NK-92 (cell line): ENCODE results near the gene PTPRM.

Experiments used
- DNase-seq: peaks from one replicate; lab custom pipeline; 2025; ENCODE audit not compliant: unreplicated experiment; lab: John Stamatoyannopoulos, UW

The PTPRM gene

DNA sequence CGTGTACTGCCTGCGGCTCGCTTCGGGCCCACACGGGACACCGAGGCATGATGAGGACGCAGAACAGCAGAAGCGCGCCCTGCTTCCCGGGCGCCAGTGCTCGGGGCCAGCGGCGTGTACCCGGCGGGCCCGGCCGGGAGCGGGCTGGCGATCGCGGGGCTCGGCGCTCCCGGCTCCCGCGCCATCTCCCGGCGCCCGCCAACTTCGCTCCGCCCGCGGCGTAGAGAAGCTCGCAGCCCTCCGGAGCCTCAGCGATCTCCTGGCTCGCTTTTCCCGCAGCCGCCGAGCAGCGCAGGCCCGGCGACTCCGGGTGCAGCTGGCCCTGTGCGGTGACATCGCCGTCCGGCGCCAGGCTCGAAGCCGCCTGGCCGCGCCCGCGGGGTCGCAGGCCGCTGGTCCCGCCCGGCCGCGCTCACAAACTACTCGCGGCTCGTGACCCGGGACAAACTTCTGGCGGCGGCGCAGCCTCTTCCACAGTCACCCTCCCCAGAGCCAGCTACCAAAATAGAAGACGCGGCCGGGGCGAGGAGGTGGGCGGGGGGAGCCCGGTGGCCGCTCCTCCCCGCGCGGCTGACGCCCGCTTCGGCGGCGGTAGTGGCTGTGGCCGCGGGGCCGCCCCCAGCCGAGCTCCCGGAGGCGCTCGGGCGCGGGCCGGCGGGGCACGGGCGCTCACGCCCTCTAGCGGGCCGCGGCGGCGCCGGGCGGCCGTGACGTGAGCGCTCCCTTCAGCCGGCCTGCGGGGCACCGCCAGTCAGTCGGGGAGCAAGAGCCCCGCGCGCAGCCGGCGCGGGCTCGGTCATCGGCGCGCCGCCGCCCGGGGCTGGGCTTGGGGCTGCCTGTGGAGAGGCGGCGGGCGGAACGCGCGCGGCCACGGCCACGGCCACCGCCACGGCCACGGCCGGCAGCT is at the start of gene PTPRM:
Gene PTPRM, plus strand, starts transcription at position 750 of the 907 bp plus-strand sequence. CDS start 503 bp downstream, outside the sequence.
- DNase-seq = no peak

DNA sequence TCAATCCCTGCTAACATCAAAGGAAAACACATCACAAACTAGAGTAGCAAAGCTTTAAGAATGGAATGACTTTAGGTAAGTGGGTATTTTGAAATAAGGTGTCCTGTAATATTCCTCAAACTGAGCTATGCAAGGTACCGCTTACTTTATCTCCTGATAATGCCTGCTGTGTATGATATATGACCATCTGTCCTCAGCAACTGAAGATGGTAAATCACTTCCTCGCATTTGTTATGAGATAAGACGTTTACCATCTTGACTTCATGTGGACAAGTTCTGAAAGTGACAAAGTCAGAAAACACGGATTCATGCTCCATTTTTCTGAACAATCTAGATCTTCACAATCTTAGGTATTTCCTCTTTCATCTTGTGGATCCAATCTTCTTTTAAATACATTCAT is 49.3 kb upstream of the PTPRM start:
- no peak for DNase-seq

DNA sequence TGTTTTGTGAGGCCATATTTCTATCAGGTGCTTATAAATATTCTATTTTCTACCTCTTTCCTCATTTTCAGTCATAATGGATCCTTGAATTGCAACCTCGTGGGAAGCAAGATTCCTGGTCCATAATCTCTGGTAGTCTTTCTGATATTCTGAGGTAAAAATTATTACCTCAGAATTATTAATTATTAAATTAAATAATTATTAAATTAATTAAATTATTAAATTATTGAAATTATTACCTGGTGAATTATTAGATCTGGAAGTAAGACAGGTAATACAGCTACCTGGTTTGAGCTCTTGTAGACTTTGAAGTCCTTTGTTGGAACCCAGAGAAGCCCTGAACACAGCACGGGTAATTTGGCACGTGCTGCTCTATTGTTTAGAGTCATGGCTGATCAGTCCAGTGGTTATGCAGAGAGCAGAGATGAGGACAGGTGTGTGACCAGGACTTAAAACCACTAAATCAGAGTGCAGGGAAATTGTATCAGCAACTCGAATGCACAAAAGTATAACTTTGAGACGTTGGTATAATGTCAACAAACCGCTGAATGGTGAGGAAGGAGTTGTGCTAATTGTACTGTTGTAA is 46.8 kb upstream of the PTPRM start:
- DNase-seq = no peak

DNA sequence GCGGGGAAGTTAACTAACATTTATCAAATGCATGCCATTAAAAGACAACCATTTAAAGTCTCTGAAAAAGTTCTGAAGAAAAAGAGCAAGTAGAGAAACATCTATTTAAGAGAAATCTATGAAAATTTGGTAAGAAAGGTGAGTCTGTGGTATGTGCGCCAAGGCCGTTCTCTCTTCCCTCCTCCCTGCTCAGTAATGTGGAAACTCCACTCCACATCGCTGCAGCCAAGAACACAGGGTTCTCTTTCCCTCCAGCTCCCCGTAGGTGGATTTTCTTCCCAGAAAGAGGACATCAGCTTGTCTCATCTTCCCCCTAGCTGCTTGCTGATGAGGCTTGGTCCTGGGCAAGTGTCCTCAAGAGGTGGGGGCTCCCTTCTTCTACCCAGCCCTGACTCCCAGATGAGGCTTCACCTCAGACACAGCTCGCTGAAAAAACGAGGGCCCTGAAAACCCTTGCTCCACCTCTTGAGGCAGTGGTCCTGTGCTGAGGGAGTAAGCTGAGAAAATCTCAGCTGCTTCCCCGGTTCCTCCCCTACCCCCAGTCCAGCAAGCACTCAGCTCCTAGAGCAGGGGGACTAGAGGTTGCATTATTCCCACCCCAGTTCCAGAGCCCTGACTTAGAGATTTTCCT is 45.8 kb upstream of the PTPRM start:
- DNase-seq = no peak

DNA sequence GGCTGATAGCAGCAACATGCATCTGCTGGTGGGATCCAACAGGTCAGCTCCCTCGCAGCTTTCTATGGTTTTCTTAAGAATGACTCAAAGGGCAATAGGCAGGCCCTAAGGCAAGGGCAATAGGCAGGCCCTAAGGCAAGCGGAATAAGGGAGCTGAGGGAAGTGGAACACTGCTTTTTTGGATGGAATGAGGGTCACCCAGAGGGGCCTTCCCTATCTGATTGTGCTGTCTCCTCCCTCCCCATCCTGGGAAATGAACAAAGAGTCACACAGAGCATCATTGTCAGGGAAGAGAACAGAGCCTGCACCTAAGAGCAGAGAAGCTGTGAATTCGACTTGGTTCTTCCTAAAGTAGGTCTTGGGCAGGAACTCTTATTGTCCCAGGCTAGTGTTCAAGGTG is 43.3 kb upstream of the PTPRM start:
- DNase-seq = no peak

DNA sequence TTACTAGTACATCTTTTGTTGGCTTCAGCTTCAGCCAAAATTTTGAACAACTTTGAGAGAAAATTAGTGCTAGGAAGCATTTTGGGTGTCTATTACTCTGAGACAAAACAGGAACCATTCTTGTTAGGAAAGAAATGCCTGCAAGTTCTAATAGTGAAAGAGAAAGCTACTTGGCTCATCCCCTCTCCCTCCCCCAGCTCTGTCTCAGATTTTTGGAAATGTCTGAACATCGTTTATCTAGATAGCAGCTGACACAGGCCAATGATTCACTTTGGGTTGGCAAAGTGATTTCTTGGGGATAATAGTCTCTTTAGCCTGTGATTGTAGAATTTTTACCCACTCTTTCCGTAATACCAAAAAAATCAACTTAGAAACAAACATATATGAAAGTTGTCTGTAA is 42.3 kb upstream of the PTPRM start:
- no peak for DNase-seq

DNA sequence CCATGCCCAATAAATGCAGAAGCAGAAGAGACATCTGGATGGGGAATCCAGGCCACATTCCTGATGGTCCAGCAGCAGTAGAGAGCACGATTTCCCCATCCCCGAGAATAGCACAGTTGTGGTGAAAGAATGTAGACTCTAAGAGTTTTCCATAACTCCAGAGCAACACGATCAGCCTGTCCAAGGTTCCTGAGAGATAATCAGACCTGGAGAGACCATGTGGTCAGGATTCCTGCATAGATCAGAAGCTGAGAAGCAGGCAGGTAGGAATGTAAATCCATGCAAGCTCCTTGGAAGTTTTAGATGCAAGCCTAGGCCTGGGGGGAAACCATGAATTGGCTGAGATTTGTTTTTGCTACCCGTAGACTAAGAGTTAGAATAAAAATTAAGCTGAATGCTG is 34.2 kb upstream of the PTPRM start:
- DNase-seq = no peak

DNA sequence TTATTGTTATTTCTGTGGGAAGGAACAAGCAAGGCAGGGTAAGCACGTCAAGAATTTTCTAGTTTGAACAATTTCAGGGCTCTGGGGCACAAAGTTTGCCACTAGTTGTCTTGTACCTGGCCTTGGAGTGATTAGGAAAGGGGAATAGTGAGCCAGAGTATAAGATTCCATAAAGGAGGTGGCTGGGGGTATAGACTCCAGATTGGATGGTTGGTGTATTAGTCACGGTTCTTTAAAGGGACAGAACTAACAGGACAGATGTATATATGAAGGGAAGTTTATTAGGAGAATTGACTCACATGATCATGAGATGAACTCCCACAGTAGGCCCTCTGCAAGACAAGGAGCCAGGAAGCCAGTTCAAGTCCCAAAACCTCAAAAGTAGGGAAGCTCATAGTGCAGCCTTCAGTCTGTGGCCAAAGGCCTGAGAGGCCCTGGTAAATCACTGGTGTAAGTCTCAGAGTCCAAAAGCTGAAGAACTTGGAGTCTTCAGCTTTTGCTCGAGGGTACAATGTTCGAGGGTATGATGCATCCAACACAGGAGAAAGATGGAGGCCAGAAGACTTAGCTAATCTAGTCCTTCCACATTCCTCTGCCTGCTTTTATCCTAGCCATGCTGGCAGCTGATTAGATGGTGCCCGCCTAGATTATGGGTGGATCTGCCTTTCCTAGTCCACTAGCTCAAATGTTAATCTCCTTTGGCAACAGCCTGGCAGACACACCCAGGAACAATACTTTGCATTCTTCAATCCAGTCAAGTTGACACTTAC is 31.5 kb upstream of the PTPRM start:
- no peak for DNase-seq

DNA sequence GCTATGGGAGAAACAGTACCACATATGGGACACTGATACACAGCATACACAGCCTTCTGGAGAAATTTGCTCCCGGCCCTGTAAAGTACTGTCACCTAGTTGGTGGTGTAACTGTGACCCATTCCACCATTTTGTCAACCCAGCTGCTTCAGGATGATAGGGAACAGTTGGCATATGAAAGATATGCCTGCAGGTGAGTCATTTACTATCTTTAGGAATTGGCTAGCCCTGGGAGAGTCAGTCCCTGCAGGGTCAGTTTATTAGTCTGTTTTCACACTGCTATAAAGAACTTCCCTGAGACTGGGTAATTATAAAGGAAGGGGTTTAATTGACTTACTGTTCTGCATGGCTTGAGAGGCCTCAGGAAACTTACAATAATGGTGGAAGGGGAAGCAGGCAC is 30.0 kb upstream of the PTPRM start:
- no peak for DNase-seq

DNA sequence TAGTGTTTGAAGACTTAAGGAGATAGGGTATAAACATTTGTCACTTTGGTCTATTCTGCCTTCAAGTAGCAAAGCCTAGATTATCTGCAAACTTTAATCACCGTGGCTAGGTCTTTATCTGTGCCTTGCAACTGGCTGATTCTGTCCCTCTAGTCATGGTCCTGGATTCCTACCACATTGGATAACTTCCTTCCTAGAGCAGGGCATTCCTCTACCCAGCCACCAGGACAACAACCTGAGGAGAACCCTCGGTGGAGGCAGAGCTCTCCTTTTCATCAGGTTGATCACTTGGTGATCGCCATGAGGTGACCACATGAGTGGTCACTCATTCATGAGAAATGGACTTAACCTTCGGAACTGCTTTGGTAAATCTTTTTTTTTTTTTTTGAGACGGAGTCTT is 25.3 kb upstream of the PTPRM start:
- DNase-seq = no peak

DNA sequence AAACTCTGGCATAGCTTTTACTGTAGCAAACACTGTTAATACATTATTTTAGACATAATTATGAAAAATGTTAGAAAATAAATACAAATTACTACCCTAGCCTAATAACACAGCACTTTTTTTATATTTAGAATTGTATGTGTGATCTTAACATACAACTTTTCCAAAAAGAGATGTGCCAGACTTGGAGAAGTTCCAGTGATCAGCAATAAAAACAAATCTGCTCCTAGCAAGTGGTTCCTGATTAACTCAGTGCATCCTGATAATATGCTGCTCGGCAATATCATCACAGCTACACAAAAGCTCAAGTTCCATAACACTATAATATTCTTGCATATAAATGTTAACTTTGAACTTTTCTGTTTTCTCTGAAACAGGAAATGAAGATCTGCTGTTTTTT is 22.4 kb upstream of the PTPRM start:
- DNase-seq = no peak

DNA sequence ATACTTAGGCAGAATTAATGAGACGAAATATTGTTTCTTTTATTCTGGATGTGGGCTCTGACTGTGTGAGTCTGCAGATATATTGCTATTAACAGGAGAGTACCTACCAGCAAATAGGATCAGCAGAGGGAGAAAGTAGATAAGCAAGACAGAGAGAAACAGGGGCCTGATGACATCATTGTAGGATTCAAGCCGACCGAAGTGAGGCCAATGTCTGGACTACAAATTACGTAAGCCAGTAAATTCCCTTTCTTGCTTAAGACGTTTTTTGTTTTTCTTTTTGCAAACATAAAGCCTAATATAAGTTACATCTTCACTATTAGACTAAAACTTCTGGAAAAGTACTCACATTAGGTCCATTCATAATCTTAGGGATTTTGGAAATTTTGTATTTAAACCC is 21.4 kb upstream of the PTPRM start:
- no peak for DNase-seq

DNA sequence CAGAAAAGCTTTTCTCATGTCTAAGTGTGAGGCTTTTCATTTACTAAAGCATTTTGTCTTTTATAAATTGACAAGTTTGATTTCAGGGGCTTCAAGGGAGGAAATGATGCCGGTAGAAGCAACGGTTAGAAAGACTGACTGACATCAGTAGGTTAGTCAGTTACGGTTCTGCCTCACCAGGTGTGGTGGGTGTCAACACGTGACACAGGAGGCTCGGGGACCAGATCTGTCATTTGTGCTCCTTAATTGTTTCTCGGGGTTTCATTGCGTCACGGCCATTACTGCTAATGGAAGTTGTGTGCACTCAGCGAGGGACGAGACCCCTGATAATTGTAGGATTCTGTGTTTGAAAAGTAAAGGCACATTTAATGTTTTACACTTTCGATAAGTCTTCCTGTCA is 18.9 kb upstream of the PTPRM start:
- DNase-seq = no peak

DNA sequence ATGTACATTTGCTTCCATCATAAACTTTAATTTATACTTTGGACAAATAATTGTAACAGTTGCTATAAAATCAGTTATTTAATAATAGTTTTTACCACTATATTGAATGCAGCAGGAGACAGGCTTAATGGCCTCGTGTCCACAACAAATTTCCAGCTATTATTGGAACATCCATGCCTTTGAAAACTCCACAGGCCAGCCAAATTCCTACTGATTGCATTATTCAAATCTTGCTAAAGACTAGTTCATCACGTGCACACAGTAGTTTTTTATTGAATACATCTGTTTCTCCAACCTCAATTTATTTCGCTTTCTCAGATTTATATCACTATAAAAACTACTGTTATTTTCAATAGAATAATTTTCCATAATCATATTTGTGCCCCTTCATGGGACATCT is 18.4 kb upstream of the PTPRM start:
- DNase-seq = no peak

DNA sequence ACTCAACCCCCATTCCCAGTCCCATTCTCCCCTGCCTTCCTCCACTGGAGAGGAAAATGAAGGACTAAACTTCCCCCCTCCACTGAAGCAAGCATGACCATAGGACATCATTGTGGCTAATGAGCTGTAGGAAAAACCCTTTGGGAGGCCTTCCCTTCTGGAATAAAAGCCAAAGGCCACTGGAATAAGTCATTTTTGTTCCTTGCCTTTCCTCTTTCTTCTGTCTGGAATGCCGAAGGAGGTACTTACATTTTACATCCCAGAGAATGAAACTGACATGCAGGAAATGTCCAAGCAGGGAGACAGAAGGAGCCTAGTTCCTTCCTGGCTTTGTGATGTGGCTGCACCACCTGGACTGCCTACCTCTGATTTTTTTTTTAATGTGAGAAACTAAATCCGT is 9.1 kb upstream of the PTPRM start:
- no peak for DNase-seq

DNA sequence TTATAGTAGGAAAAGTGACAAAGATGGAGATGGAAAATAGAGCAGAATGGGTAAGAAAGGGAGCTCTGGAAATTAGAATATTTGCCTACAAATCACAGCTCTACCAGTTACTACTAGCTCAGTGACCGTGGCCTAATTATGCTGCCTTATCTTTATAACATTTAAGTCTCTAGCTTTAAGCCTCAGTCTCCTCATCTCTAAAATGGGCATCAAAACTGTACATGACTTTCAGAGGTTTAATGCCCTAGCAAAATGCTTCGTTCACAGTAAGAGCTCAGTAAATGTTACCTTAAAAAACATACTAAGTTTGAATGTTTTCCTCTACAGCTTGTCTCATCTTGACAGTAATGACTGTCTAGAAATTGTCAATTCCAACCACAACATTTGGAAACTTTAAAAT is 8.3 kb upstream of the PTPRM start:
- no peak for DNase-seq

DNA sequence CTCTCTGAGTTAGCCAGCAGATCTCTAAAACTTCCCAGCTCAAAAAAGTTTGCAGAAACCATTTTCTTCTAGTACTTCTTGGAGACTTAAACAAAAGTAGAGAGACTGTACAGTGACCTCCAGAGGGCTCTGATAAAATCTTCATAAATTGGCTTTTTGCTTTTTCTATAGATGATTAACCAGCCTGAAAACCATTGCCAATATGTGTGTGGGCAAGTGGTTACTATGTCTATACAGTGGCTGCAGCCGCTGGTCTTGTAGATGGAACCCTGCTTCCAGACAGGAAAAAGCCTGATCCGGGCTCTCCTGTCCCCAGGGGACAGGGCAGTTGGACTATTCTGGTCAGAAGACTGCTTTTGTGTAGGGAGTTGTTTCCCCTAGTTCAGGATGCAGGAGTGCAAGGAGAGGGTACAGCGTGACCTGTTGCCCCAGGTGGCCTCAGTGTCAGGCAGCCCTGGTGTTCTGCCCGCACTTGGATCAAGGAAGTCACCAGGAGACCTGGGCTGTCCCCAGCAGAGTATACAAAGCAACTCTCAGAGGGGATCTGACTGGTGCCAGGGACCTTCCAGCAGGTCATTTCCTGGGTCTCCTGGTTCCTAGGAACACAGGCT is 7.3 kb upstream of the PTPRM start:
- no peak for DNase-seq

DNA sequence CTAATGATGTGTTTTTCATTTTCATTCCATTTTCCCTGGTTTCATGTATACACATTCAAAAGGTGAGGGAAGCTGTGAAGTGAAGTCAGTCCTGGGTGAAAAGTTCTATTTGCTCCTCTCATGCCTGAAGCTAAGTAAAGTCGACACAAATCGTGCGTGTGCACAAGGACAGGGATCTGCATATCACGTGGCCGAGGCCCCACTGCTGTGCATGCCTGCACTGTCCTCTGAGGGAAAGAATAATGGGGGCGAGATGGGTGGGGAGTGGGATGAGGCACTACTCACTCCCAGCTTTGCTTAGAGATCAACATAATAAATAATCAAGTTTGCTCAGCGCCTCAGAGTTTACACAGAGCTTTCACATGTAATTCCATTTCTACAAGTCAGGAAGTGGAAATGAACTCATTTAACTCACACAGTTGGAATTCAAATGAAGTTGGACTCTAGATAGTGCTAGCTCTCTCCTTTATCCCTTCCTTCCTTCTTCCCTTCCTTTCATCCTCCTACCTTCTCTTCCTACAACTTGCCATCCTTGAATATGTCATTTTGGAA is 5.1 kb upstream of the PTPRM start:
- DNase-seq = no peak

DNA sequence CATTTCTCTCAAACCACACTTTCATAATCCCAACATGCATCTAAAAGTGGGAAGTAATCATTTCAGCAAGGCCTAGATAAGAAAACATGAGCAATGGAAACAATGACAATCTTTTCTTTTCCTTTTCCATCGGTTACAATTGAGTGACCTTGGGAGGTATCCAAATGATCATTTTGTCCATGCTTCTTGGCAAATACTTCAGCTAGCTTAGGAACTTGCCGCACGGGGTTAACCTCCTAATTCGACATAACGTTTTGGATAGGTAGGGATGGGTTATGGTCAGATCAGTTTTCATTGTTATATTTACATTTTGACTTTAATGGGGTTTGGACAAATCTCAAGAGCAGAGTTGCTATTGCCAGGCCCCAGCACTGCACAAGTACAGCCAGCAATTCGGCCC is 4.6 kb upstream of the PTPRM start:
- DNase-seq = no peak

DNA sequence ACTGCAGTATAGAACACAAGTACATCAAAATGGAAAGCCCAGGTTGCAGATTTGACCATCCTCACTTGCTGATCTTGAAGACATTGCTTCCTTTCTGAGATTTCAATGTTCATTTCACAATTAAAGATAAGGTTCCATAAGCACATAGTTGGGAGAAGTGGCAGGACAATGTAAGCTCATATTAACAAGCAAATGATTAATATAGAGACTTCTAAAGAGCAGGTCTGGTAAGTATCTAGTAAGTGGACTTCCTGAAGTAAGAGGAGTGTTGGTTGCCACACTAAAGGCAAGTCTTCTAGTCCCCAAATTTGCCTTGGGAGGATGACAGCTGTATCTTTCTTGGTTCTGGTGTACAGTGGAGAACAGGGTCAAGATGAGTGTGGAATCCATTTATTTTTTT is 1.4 kb upstream of the PTPRM start:
- no peak for DNase-seq

DNA sequence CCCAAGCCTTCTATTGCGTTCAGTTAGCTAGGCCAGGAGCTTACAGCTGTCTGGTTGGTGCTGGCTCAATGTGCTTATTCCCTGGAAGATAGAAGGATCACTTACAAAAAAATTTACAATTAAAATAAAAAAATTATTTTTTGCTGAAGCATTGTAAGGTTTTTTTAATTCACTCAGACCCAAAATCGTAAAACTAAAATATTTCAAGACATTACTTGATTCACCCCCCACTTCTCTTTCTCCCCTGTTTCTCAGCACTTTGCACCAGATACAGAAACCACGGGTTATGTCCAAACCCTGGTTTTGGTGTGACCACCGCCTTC is 911 bp upstream of the PTPRM start:
- DNase-seq = no peak
